Neutrophil (primary cell): ENCODE measurements around the gene ITGA1.

Source experiments
- H3K27ac ChIP-seq: fragments of 200-600 bp; sonication (generic); 2 replicates; pipeline ENCODE4 v1.5.1; 2016; ENCODE audit warnings: mild to moderate bottlenecking, moderate library complexity
- H3K27me3 ChIP-seq: fragments of 200-600 bp; sonication (generic); 2 replicates; pipeline ENCODE4 v1.6.0; 2016; ENCODE audit warnings: mild to moderate bottlenecking
- H3K36me3 ChIP-seq: fragments of 200-600 bp; sonication (generic); 2 replicates; pipeline ENCODE4 v1.5.1; 2017
- H3K4me1 ChIP-seq, 2 experiments: fragments of 200-600 bp in 1 of 2; sonication (generic) in 1 of 2; 1 replicate in 1 of 2; 2 replicates in 1 of 2; pipeline versions ENCODE4 v1.5.1 to v1.6.1; 2013 to 2016; ENCODE audit warnings: low read depth in 1 of 2, low read length in 1 of 2, mild to moderate bottlenecking in 1 of 2, moderate library complexity in 1 of 2; ENCODE audit not compliant: control insufficient read depth in 1 of 2, insufficient read depth in 1 of 2
- H3K4me3 ChIP-seq, 2 experiments: fragments of 200-600 bp in 1 of 2; sonication (generic) in 1 of 2; 1 replicate in 1 of 2; 2 replicates in 1 of 2; pipeline ENCODE4 v1.5.1; 2013 to 2016; ENCODE audit warnings: low read depth in 1 of 2, low read length in 1 of 2, mild to moderate bottlenecking in 1 of 2, moderate library complexity in 1 of 2
- H3K9me3 ChIP-seq: fragments of 200-600 bp; sonication (generic); 2 replicates; pipeline ENCODE4 v1.5.1; 2016
- CTCF ChIP-seq: fragments of 200-600 bp; sonication (generic); IDR thresholded peaks from 2 replicates; pipeline ENCODE4 v1.5.1; 2016; ENCODE audit warnings: antibody characterized with exemption

Gene ITGA1

GRCh38 chr5:52906343-52906742 is 118.6 kb downstream of the ITGA1 start:
- Histone ChIP-seq H3K27ac (no peak overlapping the region), H3K4me3 (no peak overlapping the region), H3K27me3 (no peaks in the 10 kb centered on the region), H3K9me3 (no peaks in the 10 kb centered on the region), H3K36me3 (no peaks in the 10 kb centered on the region), H3K4me1 (no peaks in the 10 kb centered on the region)
- TF ChIP-seq CTCF = no peak

GRCh38 chr5:52906845-52907244 is 119.1 kb downstream of the ITGA1 start:
- H3K4me3 ChIP-seq = no peak overlapping the region
- H3K9me3 ChIP-seq = no peaks in the 10 kb centered on the region
- no peak for TF ChIP-seq CTCF
- H3K27me3 ChIP-seq = no peaks in the 10 kb centered on the region
- no peak overlapping the region for H3K27ac ChIP-seq
- H3K36me3 ChIP-seq = no peaks in the 10 kb centered on the region
- no peaks in the 10 kb centered on the region for H3K4me1 ChIP-seq

- no peaks in the 10 kb centered on the region for H3K36me3 ChIP-seq
- no peaks in the 10 kb centered on the region for H3K27me3 ChIP-seq
- no peak overlapping the region for H3K4me3 ChIP-seq
- TF ChIP-seq CTCF = no peak
- no peak overlapping the region for H3K27ac ChIP-seq
- H3K9me3 ChIP-seq = no peaks in the 10 kb centered on the region
- H3K4me1 ChIP-seq = no peaks in the 10 kb centered on the region
These were observed 121.5 kb downstream of the ITGA1 start for GRCh38 chr5:52909192-52909591.

GRCh38 chr5:52910071-52910470 is 122.4 kb downstream of the ITGA1 start:
- peaks cover 0 to under 1% of the 10 kb centered on the region in 2 experiments for H3K4me1 ChIP-seq
- H3K27ac ChIP-seq = no peak overlapping the region
- no peak for TF ChIP-seq CTCF
- no peaks in the 10 kb centered on the region for H3K27me3 ChIP-seq
- H3K36me3 ChIP-seq = no peaks in the 10 kb centered on the region
- no peaks in the 10 kb centered on the region for H3K9me3 ChIP-seq
- no peak overlapping the region for H3K4me3 ChIP-seq

GRCh38 chr5:52915176-52915875 is 127.6 kb downstream of the ITGA1 start:
- no peak overlapping the region for H3K27ac ChIP-seq
- peak; percentile 75 for TF ChIP-seq CTCF
- no peaks in the 10 kb centered on the region for H3K9me3 ChIP-seq
- H3K4me3 ChIP-seq = no peak overlapping the region
- no peaks in the 10 kb centered on the region for H3K27me3 ChIP-seq
- H3K36me3 ChIP-seq = no peaks in the 10 kb centered on the region
- peaks cover 3 to 4% of the 10 kb centered on the region in 2 experiments for H3K4me1 ChIP-seq
